ELR (cell line): ENCODE data around the gene PFAS.

Experiments used
- DNase-seq: peaks from one replicate; pipeline ENCODE4 v3.0.0-alpha.2; 2015; ENCODE audit warnings: low read depth

The PFAS gene

GRCh38 chr17:8225813-8226535 lies 23.1 kb upstream of the PFAS start:
- DNase-seq = peak; percentile 91

GRCh38 chr17:8226536-8227237 lies 22.4 kb upstream of the PFAS start:
- DNase-seq = peak; percentile 93

GRCh38 chr17:8227238-8227581 lies 21.9 kb upstream of the PFAS start:
- no peak for DNase-seq

- no peak for DNase-seq
Observed at GRCh38 chr17:8231701-8232100, 17.4 kb upstream of the PFAS start.

- no peak for DNase-seq
Observed at GRCh38 chr17:8234361-8235270, 14.5 kb upstream of the PFAS start.

- DNase-seq = no peak
Observed at GRCh38 chr17:8235676-8236075, 13.4 kb upstream of the PFAS start.

DNA sequence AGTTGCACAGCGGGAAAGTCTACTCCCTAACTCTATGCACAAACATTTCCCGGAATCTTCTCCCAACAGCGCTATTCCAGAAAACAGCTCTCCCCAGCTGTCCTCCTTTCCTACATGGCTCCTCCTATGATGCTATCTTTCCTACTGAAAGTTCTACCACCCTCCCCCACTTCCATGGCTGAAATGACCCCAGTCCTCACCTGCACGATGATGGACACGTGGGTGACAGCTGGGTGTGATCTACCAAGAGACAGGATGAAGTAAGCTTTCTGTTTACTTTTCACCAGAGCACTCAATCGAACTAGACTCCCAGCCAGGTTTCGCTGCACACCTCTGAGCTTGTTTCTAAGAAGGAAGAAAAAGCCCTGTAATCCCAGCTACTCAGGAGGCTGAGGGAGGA lies 11.9 kb upstream of the PFAS start:
- no peak for DNase-seq

DNA sequence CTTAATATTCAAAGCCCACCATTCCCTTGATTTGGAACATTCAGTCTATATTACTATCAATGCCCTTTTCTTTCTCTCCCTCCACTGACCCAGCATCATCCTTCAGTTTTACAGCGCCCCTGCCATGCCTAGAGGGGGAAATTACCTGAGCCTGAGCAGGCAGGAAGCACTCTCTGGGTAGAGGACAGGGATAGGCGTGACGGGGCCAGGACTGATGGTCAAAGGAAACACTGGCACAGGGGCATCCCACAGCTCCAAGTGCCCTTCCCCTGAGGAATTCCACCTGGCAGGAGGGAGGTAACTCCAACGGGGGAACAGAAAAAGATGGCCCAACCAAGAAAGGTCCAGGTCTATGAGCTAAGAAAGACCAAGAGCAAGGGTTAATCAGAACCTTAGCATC lies 11.2 kb upstream of the PFAS start:
- DNase-seq = no peak

- no peak for DNase-seq
Observed at GRCh38 chr17:8243827-8244226, 5.3 kb upstream of the PFAS start.

DNA sequence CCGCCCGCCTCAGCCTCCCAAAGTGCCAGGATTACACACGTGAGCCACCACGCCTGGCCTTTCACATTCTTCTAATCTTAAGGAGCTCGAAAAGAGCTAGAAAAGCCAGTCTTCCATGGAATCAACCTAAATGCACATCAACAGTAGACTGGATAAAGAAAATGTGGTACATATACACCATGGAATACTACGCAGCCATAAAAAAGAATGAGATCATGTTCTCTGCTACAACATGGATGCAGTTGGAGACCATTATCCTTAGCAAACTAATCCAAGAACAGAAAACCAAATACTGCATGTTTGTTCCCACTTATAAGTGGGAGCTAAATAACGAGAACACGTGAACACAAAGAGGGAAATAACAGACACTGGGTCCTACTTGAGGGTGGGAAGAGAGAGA lies 4.3 kb upstream of the PFAS start:
- DNase-seq = no peak

DNA sequence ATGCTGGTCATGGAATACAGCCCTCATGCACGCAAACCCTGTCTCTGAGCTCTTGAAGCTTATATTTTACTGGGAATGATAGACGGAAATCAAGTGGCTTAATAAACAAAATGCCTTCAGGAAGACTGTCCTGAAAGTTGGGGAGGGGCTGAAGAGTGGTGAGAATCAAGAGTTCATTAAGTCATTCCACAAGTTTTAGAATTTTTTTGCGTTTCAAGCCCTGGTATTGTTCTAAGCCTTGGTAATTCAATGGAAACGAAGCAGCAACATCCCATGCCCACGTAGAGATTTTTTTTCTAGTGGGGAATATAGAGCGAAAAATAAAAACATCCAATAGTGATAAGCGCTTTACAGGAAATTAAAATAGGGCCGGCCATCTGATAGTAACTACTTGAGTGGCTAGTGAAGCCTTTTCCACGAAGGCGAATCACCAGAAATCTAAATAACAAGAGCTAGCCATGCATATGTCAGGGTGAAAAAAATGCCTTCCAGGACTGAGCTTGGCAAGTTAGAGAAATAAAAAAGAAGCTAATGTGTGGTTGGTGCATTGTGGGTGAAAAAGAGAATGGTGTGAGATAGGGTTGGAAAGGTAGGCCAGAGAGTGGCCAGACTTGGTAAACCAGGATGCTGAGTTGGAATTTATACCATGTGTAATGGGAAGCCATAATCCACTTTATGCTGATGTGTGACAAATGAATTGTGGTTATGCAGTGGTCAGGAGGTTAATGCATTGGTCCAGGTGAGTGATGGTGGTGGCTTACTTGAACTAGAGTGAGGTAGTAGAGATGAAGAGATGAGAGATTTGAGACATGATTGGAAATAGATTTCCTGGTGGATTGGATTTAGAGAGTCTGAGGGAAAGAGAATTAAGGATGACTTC lies 772 bp downstream of the PFAS start:
- DNase-seq = peak; percentile 33

DNA sequence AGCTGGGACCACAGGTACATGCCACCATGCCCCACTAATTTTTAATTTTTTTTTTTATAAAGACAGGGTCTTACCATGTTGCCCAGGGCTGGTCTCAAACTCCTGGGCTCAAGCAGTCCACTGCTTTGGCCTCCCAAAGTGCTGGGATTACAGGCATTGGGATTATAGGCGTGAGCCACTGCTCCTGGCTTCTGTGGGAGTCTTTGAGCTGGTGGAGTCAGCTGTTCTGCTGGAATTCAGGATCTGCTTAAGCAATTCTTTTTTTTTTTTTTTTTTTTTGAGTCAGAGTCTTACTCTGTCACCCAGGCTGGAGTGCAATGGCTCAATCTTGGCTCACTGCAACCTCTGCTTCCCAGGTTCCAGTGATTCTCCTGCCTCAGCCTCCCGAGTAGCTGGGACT lies 2.3 kb downstream of the PFAS start:
- DNase-seq = peak; percentile 17

- DNase-seq = peak; percentile 30
Observed at GRCh38 chr17:8253801-8254200, 4.7 kb downstream of the PFAS start.

GRCh38 chr17:8254881-8255280 lies 5.8 kb downstream of the PFAS start:
- DNase-seq = no peak

DNA sequence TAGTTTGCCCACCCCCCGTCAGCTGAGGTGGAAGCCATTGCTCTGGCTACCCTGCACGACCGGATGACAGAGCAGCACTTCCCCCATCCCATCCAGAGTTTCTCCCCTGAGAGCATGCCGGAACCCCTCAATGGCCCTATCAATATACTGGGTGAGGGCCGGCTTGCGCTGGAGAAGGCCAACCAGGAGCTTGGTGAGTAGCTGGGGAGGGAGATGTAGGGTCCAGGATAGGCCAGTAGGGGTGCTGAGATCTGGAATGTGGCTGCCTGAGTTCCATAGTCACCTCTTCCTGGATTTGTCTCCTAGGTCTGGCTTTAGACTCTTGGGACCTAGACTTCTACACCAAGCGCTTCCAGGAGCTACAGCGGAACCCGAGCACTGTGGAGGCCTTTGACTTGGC lies 6.4 kb downstream of the PFAS start:
- peak; percentile 42 for DNase-seq

DNA sequence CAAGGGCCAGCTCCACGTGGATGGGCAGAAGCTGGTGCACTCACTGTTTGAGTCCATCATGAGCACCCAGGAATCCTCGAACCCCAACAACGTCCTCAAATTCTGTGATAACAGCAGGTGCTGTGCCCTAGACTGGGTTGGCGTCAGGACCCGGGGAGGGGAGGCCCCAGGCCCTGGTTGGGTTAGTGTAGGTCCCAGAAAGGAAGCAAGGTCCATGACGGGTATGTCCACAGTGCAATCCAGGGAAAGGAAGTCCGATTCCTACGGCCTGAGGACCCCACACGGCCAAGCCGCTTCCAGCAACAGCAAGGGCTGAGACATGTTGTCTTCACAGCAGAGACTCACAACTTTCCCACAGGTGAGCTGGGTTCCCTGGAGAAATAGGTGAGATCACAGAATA lies 7.2 kb downstream of the PFAS start:
- no peak for DNase-seq

DNA sequence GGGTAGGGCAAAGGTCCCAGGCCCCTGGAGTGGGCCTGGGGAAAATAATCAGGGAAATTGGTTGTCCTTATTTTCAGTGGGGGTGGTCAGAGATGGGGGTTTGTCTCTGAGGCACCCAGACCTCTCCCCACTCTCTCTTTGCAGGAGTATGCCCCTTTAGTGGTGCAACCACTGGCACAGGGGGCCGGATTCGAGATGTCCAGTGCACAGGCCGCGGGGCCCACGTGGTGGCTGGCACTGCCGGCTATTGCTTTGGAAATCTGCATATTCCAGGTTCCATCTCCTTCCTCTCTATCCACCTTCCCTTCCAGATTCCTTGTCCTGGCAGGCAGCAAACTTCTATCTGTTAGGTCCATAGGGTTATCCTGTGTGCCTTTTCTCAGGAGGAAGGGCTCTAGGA lies 7.6 kb downstream of the PFAS start:
- DNase-seq = no peak

- no peak for DNase-seq
Observed at GRCh38 chr17:8257801-8258200, 8.7 kb downstream of the PFAS start.

- DNase-seq = no peak
Observed at GRCh38 chr17:8264320-8264719, 15.2 kb downstream of the PFAS start.

- no peak for DNase-seq
Observed at GRCh38 chr17:8264836-8265542, 15.9 kb downstream of the PFAS start.
